Testis (tissue), 3 donors: ENCODE measurements around the gene FUZ. TPM values are rescaled to one million over a fixed set of nuclear protein-coding genes. Genes with fewer than 3 reads are reported as not detected.
A peak's percentile ranks its signal among the peaks of the same experiment; 100 is the strongest.

ENCODE experiments used
- DNase-seq: peaks from one replicate; pipeline ENCODE4 v3.0.0-alpha.2; 2019
- H3K27ac ChIP-seq, 2 donors: fragments of 200-600 bp; sonication (generic); one replicate each; pipeline ENCODE4 v1.5.1; 2019
- H3K27me3 ChIP-seq: fragments of 200-600 bp; sonication (generic); one replicate; pipeline ENCODE4 v1.5.1; 2019
- H3K36me3 ChIP-seq: fragments of 200-600 bp; sonication (generic); one replicate; pipeline ENCODE4 v1.5.1; 2017; ENCODE audit warnings: low read depth; ENCODE audit errors: missing control alignments
- H3K4me1 ChIP-seq: fragments of 200-600 bp; sonication (generic); one replicate; pipeline ENCODE4 v1.5.1; 2019
- H3K4me3 ChIP-seq, 2 donors: fragments of 200-600 bp; sonication (generic); one replicate each; pipeline ENCODE4 v1.5.1; 2017 to 2019
- H3K9me3 ChIP-seq: fragments of 200-600 bp; sonication (generic); one replicate; pipeline ENCODE4 v1.5.1; 2017
- POLR2A ChIP-seq: fragments of 450-650 bp; IDR thresholded peaks from one replicate; pipeline ENCODE4 v1.6.1; 2017; ENCODE audit warnings: antibody characterized with exemption, mild to moderate bottlenecking, moderate library complexity
- WGBS, 2 donors: methylation state at CpG; one replicate each; pipeline ENCODE4 v1.1.5; 2018; 5-methylcytosine and 5-hydroxymethylcytosine counted together
- intact Hi-C: fragments of 100-400 bp; cut with DNase I; formaldehyde crosslinking; loops from one replicate; pipeline ENCODE4 v1.15.1; 2023; ENCODE audit warnings: low total_unique reads
- polyA plus RNA-seq: library from polyadenylated mRNA; stranded (reverse); fragments of 350-450 nt; fragmentation: Illumina TruSeq; extraction: RNeasy Lipid Tissue Mini Kit (QIAGEN cat#74804); gene quantifications from one replicate; pipeline ENCODE4 v1.2.3, GENCODE V29; 2014; ENCODE audit warnings: low read depth, low replicate concordance; ENCODE audit not compliant: insufficient read depth
- total RNA-seq, 2 donors: library from RNA; depleted of rRNA; stranded (reverse); fragments of >200 nt; gene quantifications; one replicate each; pipeline ENCODE4 v1.2.3, GENCODE V29; 2016
- TF ChIP-seq, protein P1 (sequence below), 3 experiments: fragments of 450-650 bp in 2 of 3; fragments of 200-600 bp in 1 of 3; sonication (generic) in 1 of 3; IDR thresholded peaks; one replicate each; pipeline ENCODE4 v1.5.1; 2016 to 2019; ENCODE audit warnings: antibody characterized with exemption in 3 of 3, mild to moderate bottlenecking in 2 of 3, moderate library complexity in 1 of 3

FUZ gene
- total and polyA plus RNA-seq, 3 donors from 2014 or later, result 56.0 to 101 (median 98.0) TPM

DNA sequence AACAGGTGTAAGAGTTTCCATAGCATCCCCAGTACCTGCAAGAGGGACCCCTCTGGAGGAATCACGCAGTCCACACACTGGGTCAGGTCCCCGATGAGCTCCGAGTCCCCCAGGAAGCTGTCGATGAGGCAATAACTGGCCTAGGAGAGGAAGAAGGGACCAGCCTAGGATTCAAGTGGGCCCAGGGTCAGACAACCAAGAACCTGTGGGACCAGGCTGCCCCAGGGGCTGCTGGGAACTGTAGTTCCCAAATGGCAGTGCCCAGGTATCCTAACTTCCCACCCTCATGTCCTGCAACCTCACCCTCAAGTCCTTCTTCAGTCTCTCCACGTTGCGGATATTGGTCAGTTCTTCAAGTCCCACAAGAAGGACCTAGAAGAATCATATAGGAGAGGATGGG is 1.8 kb downstream of the FUZ start:
- DNase-seq, result no peak
- Histone ChIP-seq H3K36me3 (no peaks in the 10 kb centered on the region), H3K4me3 (no peak overlapping the region), H3K4me1 (peaks cover 30% of the 10 kb centered on the region), H3K9me3 (no peaks in the 10 kb centered on the region), H3K27ac (no peak overlapping the region), H3K27me3 (no peaks in the 10 kb centered on the region)
- TF ChIP-seq POLR2A, result no peak
- TF ChIP-seq, protein P1, sequence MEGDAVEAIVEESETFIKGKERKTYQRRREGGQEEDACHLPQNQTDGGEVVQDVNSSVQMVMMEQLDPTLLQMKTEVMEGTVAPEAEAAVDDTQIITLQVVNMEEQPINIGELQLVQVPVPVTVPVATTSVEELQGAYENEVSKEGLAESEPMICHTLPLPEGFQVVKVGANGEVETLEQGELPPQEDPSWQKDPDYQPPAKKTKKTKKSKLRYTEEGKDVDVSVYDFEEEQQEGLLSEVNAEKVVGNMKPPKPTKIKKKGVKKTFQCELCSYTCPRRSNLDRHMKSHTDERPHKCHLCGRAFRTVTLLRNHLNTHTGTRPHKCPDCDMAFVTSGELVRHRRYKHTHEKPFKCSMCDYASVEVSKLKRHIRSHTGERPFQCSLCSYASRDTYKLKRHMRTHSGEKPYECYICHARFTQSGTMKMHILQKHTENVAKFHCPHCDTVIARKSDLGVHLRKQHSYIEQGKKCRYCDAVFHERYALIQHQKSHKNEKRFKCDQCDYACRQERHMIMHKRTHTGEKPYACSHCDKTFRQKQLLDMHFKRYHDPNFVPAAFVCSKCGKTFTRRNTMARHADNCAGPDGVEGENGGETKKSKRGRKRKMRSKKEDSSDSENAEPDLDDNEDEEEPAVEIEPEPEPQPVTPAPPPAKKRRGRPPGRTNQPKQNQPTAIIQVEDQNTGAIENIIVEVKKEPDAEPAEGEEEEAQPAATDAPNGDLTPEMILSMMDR (IDR thresholded peaks at IDR 0.05), result no peak
- WGBS, 2 donors, result 93 to 96% methylated on average over 6 of the region's 6 CpGs
- intact Hi-C loops, result no loop called here

DNA sequence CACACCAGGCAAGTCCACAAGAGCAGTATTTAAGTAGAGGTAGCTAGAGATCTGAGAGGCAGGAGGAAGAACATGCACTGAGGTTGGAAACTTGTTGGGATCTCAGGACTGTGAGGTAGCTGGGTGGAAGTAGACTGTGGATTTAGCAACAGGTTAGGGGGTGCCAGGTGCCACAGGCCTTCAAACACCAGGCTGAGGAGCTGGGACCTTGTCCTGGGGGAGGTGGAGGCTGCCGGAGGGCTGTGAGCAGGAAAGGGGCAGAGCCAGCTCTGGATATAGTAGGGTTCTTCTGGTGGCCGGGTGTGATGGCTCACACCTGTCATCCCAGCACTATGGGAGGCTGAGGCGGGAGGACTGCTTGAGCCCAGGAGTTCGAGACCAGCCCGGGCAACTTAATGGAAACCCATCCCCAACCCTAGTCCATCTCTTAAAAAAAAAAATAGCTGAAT is 3.1 kb downstream of the FUZ start:
- no peaks in the 10 kb centered on the region for H3K36me3 ChIP-seq
- no peaks in the 10 kb centered on the region for H3K27me3 ChIP-seq
- peak overlapping the region; percentile 59 to 68 for H3K4me3 ChIP-seq
- intact Hi-C loops, result no loop called here
- H3K27ac ChIP-seq, result peak overlapping the region; percentile 71 to 88
- H3K4me1 ChIP-seq, result peaks cover 30% of the 10 kb centered on the region
- H3K9me3 ChIP-seq, result no peaks in the 10 kb centered on the region
- TF ChIP-seq, protein P1 (IDR thresholded peaks at IDR 0.05), result no peak
- no peak for TF ChIP-seq POLR2A
- DNase-seq, result no peak
- WGBS, 2 donors, result 88 to 100% methylated on average over 3 to 5 of the region's 5 CpGs

DNA sequence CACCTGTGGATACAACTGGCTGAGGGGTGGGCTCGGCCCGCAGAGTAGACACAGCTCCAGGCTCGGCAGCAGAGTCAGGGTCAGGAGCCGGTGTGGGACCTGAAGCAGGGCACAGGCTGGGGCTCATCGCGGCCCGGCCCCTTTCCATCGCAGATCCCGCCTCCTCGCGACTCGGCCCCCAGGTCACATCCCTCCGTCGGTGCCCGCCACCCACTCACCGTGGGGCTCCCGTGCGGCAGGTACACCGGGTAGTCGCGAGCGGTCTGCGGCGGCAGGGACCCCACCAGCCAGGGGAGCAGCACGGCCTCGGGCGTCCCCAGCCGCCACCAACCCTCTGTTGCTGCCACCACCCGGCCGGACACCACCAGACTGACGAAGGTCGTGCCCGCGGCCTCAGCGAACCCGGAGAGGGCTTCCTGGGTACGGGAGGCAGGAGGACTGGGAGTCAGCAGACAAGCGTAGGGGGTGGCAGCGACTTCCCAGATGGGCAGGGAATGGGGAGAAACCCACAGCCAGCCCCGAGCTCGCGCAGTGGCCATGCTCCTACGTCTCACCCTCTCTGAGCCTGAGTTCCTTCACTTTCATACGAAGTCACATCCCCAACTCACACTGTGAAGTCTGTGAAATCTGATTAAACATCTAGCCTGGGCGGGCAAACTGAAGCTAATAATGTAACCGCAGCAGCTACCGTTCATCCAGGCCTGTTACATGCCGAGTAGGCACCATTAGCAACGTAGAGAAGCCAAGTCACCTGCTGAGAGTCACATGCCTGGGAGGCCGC is 3.7 kb downstream of the FUZ start:
- TF ChIP-seq, protein P1 (IDR thresholded peaks at IDR 0.05), result no peak
- no peak for TF ChIP-seq POLR2A
- DNase-seq, result peak; percentile 72
- Histone ChIP-seq H3K36me3 (no peaks in the 10 kb centered on the region), H3K9me3 (no peaks in the 10 kb centered on the region), H3K4me1 (peaks cover 30% of the 10 kb centered on the region), H3K4me3 (peak overlapping the region; percentile 59 to 68), H3K27ac (peak overlapping the region; percentile 71 to 88), H3K27me3 (no peaks in the 10 kb centered on the region)
- intact Hi-C loops, result no loop called here
- WGBS, 2 donors, result 5 to 21% methylated on average over 22 to 27 of the region's 50 CpGs

DNA sequence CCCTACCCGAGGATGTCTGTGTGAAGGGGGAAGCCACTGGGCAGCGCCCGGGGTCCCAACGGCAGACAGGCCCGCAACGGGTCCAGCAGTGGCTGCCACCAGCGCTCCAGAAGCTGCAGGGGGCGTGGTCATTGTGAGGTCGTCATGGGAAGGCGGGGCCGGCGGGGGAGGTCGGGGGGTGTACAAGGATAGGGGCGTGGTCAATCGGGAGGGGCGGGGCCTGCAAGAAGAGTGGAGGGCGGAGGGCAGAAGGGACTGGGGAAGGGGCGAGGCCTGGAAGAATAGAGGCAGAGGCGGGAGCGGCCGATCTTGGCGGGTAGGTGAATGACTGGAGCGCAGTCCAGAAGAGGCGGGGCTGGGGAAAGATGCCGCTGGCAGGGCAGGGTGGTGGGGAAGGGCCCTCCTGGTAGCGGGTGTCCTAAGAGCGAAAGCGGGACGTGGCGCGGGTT is 4.4 kb downstream of the FUZ start:
- H3K36me3 ChIP-seq, result no peaks in the 10 kb centered on the region
- no peaks in the 10 kb centered on the region for H3K9me3 ChIP-seq
- H3K27ac ChIP-seq, result peak overlapping the region; percentile 71 to 88
- H3K4me1 ChIP-seq, result peaks cover 26% of the 10 kb centered on the region
- intact Hi-C loops, result no loop called here
- no peaks in the 10 kb centered on the region for H3K27me3 ChIP-seq
- DNase-seq, result peak; percentile 97
- peak overlapping the region; percentile 59 to 68 for H3K4me3 ChIP-seq
- TF ChIP-seq, protein P1 (IDR thresholded peaks at IDR 0.05), result no peak
- TF ChIP-seq POLR2A, result no peak
- WGBS, 2 donors, result 2 to 7% methylated on average over 21 to 31 of the region's 31 CpGs
